ENCODE results near the gene RALGDS. TPM values are rescaled to one million over a fixed set of nuclear protein-coding genes. Genes with fewer than 3 reads are reported as not detected.

RALGDS gene
- total and polyA plus RNA-seq, 2 of the 13 experiments (the other 11 are each of a cell fraction or from before 2014, with no cell fraction given) = 12.9 to 25.5 TPM

DNA sequence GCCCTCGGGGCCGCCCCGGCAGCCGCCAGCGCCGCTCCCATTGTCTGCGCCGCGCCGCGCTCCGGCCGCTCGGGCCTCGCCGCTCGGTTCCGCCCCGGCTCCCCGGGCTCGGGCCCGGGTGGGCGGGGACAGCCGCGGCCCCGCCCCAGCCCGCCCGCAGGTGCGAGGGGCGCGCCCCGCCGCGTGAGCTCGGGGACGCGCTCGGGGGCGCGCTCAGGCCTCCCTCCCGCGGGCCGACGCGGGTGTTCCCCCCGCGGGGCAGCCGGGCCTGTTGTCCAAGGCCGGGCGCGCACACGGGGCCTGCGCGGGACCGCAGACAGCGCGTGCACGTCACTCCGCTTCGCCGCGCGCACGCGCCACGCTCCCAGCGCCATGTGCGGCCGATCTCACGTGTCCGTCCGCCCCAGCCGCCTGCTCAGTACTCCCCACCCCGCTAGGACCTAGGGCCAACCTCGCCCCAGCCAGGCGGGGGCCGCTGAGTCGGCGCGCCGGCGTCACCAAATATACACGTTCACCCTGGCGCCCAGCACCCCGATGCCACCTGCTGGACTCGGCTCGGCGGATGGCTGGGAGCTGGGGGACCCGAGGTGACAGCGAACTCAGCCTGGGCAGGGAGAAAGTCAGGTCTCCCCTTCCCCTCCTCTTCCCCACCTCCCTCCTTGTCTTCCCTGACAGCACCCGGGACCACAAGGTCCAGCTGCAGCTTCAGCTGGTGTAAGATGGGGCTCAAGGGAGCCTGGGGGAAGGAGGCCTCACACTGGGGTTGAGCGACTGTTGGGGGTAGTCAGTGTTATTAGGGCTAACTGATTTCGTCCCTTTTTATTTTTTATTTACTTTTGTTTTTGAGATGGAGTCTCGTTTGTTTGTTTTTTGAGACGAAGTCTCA is 28.3 kb upstream of the RALGDS start (continued):
- TF ChIP-seq HINFP (CRISPR knock-in tag; IDR thresholded peaks at IDR 0.05; ENCODE audit: low read depth) (0 out of 2 replicates have a peak, but pooled peaks have one; percentile 57), HNF1A (IDR thresholded peaks at IDR 0.05; ENCODE audit: low read depth) (no peak), HNF1A (CRISPR knock-in tag; IDR thresholded peaks at IDR 0.05; ENCODE audit: borderline replicate concordance) (peak; percentile 62), ZNF501 (CRISPR knock-in tag; IDR thresholded peaks at IDR 0.05) (0 out of 2 replicates have a peak, but pooled peaks have one; percentile 16), GATAD1 (CRISPR knock-in tag; IDR thresholded peaks at IDR 0.05) (peak; percentile 34; the same call in 1 of the 2 replicates), YEATS4 (CRISPR knock-in tag; IDR thresholded peaks at IDR 0.05; ENCODE audit: borderline replicate concordance) (peak; percentile 92), ZFP41 (CRISPR knock-in tag; IDR thresholded peaks at IDR 0.05; ENCODE audit: borderline replicate concordance) (no peak), SOX13 (IDR thresholded peaks at IDR 0.05) (no peak), SOX13 (CRISPR knock-in tag; conservative IDR thresholded peaks at IDR 0.05 in 1 of 2, IDR thresholded peaks at IDR 0.05 in 1 of 2) (peak in 1 of 2 experiments; percentile 31; a peak in 1 of 4 replicates), ZNF572 (CRISPR knock-in tag; IDR thresholded peaks at IDR 0.05) (no peak), JDP2 (CRISPR knock-in tag; IDR thresholded peaks at IDR 0.05; ENCODE audit: borderline replicate concordance) (no peak; the same call in 1 of the 2 replicates), KLF16 (CRISPR knock-in tag; IDR thresholded peaks at IDR 0.05) (peak in 1 of 2 experiments; percentile 74; a peak in 2 of 4 replicates), ZNF691 (CRISPR knock-in tag; IDR thresholded peaks at IDR 0.05; ENCODE audit: borderline replicate concordance, low read depth) (peak; percentile 83), ZBTB38 (CRISPR knock-in tag; IDR thresholded peaks at IDR 0.05) (peak; percentile 74; the same call in 1 of the 2 replicates), TARDBP (CRISPR knock-in tag; IDR thresholded peaks at IDR 0.05) (peak; percentile 81; the same call in 1 of the 2 replicates), NFATC3 (CRISPR knock-in tag; IDR thresholded peaks at IDR 0.05) (0 out of 2 replicates have a peak, but pooled peaks have one; percentile 37), ZFP90 (CRISPR knock-in tag; IDR thresholded peaks at IDR 0.05; ENCODE audit: borderline replicate concordance) (peak; percentile 61; the same call in 1 of the 2 replicates)
- TF ChIP-seq, protein P1, sequence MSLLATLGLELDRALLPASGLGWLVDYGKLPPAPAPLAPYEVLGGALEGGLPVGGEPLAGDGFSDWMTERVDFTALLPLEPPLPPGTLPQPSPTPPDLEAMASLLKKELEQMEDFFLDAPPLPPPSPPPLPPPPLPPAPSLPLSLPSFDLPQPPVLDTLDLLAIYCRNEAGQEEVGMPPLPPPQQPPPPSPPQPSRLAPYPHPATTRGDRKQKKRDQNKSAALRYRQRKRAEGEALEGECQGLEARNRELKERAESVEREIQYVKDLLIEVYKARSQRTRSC (CRISPR knock-in tag; IDR thresholded peaks at IDR 0.05; ENCODE audit: low read depth) = 0 out of 2 replicates have a peak, but pooled peaks have one; percentile 47
- TF ChIP-seq, protein P2, sequence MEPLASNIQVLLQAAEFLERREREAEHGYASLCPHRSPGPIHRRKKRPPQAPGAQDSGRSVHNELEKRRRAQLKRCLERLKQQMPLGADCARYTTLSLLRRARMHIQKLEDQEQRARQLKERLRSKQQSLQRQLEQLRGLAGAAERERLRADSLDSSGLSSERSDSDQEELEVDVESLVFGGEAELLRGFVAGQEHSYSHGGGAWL (CRISPR knock-in tag; IDR thresholded peaks at IDR 0.05) = peak; percentile 90
